Bronchial epithelial cell (primary cell): ENCODE data around the gene IGF2BP2. TPM values are rescaled to one million over a fixed set of nuclear protein-coding genes. Genes with fewer than 3 reads are reported as not detected.

Experiments used
- DNase-seq: peaks from one replicate; pipeline ENCODE4 v3.0.0-alpha.2; 2010; ENCODE audit warnings: low read depth
- FAIRE-seq: peaks from 2 replicates; lab custom pipeline; 2011; peaks lifted over from hg19 to GRCh38; lab: Jason Lieb, UNC
- H3K27me3 ChIP-seq: 2 replicates; pipeline ENCODE4 v1.5.1; 2011; ENCODE audit warnings: low read length; ENCODE audit not compliant: control insufficient read depth, insufficient read depth
- H3K36me3 ChIP-seq: 2 replicates; pipeline ENCODE4 v1.5.1; 2011; ENCODE audit warnings: low read length; ENCODE audit not compliant: control insufficient read depth, insufficient read depth
- H3K4me3 ChIP-seq: 2 replicates; pipeline ENCODE4 v1.5.1; 2011; ENCODE audit warnings: mild to moderate bottlenecking, low read depth, low read length, control low read depth
- total RNA-seq: library from RNA; depleted of rRNA; stranded (reverse); fragments of >200 nt; gene quantifications from 2 replicates; pipeline ENCODE4 v1.2.1, GENCODE V29; 2014
- TF ChIP-seq, protein P1 (sequence below): IDR thresholded peaks from 2 replicates; pipeline ENCODE4 v1.5.1; 2011; ENCODE audit warnings: mild to moderate bottlenecking, moderate library complexity, low read length, control low read depth, inconsistent platforms; ENCODE audit not compliant: insufficient read depth, severe bottlenecking

The IGF2BP2 gene
- total RNA-seq, 1 donor from 2014 or later = 37.1 TPM

DNA sequence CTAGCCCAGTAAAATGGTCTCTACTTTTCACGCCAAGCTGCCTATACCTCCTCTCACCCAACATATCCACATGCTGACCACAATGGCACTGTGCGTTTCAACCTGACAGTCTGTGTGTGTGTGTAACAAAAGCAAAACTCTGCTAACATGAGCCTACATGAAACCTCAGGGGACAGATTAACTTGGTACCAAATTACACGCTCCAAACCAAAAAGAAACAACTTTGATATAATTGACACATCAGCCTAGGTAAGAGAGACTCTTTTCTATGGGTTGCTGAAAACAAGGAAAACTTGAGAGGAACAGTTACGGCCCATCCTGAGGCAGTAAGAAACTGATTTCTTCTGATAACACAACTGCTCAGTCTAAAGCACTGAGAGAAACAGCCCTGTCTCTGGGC, 31.5 kb downstream of the IGF2BP2 start:
- FAIRE-seq = no peak
- TF ChIP-seq, protein P1, sequence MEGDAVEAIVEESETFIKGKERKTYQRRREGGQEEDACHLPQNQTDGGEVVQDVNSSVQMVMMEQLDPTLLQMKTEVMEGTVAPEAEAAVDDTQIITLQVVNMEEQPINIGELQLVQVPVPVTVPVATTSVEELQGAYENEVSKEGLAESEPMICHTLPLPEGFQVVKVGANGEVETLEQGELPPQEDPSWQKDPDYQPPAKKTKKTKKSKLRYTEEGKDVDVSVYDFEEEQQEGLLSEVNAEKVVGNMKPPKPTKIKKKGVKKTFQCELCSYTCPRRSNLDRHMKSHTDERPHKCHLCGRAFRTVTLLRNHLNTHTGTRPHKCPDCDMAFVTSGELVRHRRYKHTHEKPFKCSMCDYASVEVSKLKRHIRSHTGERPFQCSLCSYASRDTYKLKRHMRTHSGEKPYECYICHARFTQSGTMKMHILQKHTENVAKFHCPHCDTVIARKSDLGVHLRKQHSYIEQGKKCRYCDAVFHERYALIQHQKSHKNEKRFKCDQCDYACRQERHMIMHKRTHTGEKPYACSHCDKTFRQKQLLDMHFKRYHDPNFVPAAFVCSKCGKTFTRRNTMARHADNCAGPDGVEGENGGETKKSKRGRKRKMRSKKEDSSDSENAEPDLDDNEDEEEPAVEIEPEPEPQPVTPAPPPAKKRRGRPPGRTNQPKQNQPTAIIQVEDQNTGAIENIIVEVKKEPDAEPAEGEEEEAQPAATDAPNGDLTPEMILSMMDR = no peak
- no peak for DNase-seq
- Histone ChIP-seq H3K36me3 (no peaks in the 10 kb centered on the region), H3K27me3 (no peaks in the 10 kb centered on the region), H3K4me3 (no peak overlapping the region)

DNA sequence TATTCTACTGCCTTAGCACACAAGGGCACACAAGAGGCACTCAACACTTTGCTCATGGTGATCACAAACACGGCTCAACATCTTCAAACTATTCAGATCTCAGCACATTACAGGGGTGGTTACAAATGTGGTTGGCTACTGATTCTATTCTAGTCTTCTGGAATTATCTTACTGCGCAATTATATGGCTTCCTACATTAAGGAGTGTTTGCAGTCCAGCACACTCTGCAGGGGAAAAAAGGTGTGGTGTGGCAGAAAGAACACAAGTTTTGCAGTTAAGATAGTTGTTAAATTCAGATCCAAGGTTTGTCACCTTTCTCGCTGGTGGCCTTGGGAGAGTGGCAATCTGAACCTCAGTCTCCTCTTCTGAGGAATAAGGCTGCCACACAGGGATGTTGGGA, 31.9 kb downstream of the IGF2BP2 start:
- no peaks in the 10 kb centered on the region for H3K27me3 ChIP-seq
- TF ChIP-seq, protein P1 = no peak
- no peak overlapping the region for H3K4me3 ChIP-seq
- no peaks in the 10 kb centered on the region for H3K36me3 ChIP-seq
- no peak for FAIRE-seq
- no peak for DNase-seq

DNA sequence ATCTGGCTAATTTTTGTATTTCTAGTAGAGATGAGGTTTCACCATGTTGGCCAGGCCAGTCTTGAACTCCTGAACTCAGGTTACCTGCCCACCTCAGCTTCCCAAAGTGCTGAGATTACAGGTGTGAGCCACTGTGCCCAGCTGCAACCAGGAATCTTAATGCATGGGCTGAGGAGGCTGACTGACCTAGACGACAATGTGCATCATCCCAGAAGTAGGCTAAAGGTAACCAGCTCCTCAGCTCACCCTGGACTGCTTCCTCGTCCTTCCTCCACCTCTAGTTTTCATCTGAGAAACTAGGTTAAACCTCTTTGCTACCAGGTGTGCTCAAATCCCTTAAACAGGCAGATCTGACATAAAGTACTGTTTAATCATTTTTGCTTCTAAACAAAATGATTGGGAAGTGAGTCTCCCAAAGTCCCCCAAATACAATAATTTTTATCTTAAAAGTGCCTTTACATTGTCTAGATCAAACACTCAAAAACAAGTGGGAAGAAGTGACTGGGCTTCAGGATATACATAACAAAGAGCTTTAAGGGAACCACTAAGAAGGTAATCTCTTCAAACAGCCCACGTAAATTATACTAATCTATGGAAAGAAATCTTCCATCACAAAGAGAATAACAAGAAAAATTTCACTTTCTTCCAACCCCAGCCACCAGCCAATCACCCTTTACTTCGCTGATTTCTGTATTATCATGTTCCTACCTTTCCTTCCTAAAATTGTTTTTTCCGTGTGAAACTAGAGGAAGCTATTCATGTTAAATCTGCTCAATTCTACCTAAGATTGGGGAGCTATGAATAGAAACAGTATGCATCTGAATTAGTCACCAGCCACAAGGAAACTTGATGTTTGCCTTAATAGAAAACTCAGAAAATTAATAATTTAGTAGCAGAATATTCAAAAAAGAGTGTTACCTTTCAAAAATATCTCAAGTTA, 34.7 kb downstream of the IGF2BP2 start:
- no peak overlapping the region for H3K4me3 ChIP-seq
- H3K36me3 ChIP-seq = no peaks in the 10 kb centered on the region
- FAIRE-seq (no peak), DNase-seq (no peak)
- TF ChIP-seq, protein P1 = no peak
- no peaks in the 10 kb centered on the region for H3K27me3 ChIP-seq

DNA sequence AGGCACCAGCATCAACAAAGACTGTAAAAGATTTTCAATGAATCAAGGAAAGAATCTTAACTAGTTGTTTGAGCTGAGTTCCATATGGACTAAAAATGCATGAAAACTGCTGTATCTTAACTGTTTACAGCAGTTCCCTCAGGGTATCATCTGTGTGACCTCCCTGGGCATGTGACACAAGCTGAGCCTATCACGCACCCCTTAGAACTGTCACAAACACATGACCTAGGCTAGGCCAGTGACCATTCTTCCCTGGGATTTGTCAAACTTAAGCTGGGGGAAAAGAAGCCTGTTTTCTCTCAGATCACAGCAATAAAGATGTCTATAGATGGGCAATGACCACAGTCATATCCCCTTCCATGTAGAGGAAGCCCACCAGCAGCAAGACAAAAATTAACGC, 35.7 kb downstream of the IGF2BP2 start:
- H3K36me3 ChIP-seq = peaks cover 2% of the 10 kb centered on the region
- no peak for FAIRE-seq
- no peaks in the 10 kb centered on the region for H3K27me3 ChIP-seq
- TF ChIP-seq, protein P1 = no peak
- DNase-seq = no peak
- H3K4me3 ChIP-seq = no peak overlapping the region

DNA sequence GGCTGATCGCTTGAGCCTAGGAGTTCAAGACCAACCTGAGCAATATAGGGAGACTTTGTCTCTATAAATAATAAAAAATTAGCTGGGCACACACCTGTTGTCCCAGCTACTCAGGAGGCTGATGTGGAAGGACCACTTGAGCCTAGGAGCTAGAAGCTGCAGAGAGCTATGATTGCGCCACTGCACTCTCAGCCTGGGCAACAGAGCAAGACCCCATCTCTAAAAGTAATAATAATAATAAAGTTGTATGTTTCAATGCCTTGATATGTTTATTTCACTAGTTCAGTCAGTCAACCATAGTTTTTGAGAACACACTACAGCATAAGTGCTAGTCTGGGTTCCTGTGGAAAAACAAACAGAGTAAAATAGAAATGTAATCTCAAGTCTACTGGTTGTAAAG, 36.5 kb downstream of the IGF2BP2 start:
- H3K4me3 ChIP-seq = no peak overlapping the region
- no peak for DNase-seq
- H3K36me3 ChIP-seq = peaks cover 2% of the 10 kb centered on the region
- H3K27me3 ChIP-seq = no peaks in the 10 kb centered on the region
- no peak for FAIRE-seq
- TF ChIP-seq, protein P1 = no peak
